ENCODE measurements around the gene CDIP1.

The CDIP1 gene

DNA sequence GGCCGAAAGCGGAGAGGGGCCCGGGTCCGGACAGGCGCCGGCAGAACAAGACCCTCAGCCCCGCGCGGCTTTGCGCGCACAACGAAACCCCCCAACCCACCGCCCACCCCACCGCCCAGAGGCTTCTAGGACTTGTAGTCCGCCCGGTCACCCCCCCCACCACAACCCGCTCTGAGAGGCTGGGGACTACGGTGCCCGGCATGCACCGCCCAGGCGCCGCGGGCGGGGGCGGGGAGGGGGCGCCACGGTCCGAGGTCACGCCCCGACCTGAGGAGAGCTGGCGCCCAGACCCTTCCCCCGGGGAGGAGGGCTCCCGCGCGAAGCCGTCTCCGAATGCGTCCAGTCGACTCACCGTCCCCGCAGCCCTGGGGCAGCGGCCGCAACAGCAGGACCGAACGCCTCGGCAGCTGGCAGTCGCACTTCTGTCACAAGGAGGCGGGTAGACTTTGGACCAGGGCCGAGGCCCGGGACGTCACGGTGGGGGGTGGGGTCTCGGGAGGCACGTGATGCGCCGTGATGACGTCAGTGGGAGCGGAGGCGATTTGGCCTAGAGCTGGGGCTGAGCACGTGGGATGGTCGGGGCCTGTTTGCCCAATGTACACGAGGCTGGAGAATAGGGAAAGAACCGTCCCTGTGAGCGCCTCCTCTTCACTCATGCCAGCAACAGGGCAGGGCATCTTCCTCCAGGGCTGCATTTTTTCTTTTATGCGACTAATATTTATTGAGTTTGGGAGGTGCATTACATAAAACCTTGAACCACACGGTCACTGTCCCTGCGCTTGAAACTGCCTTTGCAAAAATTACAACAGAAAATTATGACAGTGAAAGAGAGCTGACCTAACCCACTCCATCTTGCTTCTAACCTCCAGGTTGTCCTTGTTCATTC is at the start of gene CDIP1:
TSS of gene CDIP1 (minus strand) at position 424 of the 886 bp plus-strand sequence. CDS start 24,643 bp downstream, outside the sequence.
- TF ChIP-seq, protein P1, sequence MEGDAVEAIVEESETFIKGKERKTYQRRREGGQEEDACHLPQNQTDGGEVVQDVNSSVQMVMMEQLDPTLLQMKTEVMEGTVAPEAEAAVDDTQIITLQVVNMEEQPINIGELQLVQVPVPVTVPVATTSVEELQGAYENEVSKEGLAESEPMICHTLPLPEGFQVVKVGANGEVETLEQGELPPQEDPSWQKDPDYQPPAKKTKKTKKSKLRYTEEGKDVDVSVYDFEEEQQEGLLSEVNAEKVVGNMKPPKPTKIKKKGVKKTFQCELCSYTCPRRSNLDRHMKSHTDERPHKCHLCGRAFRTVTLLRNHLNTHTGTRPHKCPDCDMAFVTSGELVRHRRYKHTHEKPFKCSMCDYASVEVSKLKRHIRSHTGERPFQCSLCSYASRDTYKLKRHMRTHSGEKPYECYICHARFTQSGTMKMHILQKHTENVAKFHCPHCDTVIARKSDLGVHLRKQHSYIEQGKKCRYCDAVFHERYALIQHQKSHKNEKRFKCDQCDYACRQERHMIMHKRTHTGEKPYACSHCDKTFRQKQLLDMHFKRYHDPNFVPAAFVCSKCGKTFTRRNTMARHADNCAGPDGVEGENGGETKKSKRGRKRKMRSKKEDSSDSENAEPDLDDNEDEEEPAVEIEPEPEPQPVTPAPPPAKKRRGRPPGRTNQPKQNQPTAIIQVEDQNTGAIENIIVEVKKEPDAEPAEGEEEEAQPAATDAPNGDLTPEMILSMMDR (IDR thresholded peaks at IDR 0.05; ENCODE audit: extremely low read depth, missing control alignments): no peak
- peak; percentile 97 for DNase-seq (ENCODE audit: low spot score)

DNA sequence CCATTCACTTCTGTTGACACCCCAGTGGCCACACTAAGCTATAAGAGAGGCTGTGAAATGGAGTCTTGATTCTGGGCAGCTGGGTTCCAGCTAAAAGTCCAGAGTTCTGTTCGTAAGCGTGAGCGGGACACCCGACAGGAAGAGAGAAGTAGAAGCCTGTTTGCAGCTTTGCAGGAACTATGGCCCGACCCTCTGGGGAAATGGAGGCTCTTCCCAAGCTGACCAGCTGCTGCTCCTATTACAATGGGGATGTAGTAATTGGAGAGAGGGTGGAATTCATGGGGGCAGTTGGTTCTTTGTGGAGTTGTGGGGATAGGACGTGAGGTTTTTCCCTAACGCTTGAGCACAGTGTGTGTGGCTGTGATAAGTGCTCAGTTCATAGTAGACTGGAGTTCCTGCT is 47.7 kb upstream of the CDIP1 start:
- DNase-seq (ENCODE audit: low spot score): no peak
- TF ChIP-seq, protein P1 (IDR thresholded peaks at IDR 0.05; ENCODE audit: extremely low read depth, missing control alignments): no peak

DNA sequence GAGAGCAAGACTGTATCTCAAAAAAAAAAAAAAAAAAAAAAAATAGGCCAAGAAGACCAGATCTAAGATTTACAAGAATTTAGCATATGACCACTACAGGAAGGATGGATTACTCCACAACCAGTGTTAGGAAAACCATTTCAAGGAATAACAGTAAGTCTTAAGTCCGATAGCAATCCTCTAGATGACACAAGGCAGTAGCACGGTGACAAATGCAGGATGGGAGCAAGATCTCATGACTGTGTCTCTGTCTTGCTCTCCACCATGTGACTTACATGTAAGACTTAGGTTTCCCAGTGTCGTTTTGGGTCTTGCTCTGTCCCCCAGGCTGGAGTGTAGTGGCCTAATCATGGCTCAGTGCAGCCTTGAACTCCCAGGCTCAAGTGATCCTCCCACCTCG is 45.3 kb upstream of the CDIP1 start:
- no peak for DNase-seq (ENCODE audit: low spot score)
- TF ChIP-seq, protein P1 (IDR thresholded peaks at IDR 0.05; ENCODE audit: extremely low read depth, missing control alignments): no peak

DNA sequence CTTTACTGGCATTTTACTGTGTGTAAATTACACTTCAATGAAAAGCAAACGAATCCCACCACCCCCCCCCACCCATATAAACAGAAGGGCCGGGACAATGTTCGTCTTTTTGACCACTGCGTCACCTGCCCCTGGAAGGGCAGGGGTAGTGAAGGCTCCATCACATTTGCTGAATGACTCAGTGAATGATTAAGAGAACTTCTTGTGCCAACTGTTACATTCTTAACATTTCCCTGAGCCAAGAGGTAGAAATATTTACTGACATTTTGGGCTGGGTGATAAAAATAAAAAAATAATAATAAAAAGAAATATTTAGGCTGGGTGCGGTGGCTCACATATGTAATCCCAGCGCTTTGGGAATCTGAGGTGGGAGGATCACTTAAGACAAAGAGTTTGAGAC is 41.7 kb upstream of the CDIP1 start:
- DNase-seq (ENCODE audit: low spot score): no peak
- TF ChIP-seq, protein P1 (IDR thresholded peaks at IDR 0.05; ENCODE audit: extremely low read depth, missing control alignments): no peak

DNA sequence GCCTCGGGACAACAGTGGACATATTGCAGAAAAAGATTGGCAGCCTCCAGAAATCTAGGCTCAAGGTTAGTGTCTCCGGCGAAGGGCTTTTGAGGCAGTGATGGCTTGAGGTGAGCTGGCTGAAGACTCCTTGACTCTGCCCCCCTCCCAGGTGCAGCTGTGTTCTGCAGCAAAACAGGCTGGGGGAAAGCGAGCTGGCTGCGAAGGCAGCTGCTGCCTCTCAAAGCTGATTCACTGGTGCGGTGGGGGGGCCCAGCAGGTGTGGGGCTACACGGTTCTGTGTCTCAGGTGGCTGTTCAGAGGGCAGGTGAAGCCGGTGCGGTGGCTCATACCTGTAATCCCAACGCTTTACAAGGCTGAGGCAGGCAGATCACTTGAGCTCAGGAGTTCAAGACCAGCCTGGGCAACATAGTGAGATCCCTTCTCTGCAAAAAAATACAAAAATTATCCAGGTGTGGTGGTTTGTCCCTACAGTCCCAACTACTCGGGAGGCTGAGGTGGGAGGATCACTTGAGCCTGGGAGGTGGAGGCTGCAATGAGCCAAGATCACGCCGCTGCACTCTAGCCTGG is 40.5 kb upstream of the CDIP1 start:
- TF ChIP-seq, protein P1 (IDR thresholded peaks at IDR 0.05; ENCODE audit: extremely low read depth, missing control alignments): no peak

DNA sequence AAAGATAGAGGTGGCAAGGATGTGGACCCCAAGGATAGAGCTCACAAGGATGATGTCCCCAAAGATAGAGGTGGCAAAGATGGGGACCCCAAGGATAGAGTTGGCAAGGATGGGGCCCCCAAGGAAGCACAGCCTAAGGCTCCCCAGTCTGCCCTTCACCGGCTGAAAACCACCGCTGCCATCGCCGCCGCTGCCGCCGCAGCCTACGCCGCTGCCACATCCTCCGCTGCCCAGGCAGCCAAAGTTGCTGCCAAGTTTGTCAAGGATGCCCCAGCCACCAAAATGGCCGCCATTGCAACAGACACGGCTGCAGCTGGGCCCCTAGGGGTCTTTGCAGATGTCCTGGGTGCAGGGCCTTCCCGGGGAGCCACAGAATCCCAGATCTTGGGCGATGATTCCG is 37.4 kb upstream of the CDIP1 start:
- TF ChIP-seq, protein P1 (IDR thresholded peaks at IDR 0.05; ENCODE audit: extremely low read depth, missing control alignments): no peak
- DNase-seq (ENCODE audit: low spot score): no peak

More for the DNA sequence above, 40.5 kb upstream of the CDIP1 start:
- DNase-seq (ENCODE audit: low spot score): no peak

Measured in GM20000 (cell line).